Measurements from ENCODE around the gene ANGPTL2. TPM values are rescaled to one million over a fixed set of nuclear protein-coding genes. Genes with fewer than 3 reads are reported as not detected.

The ANGPTL2 gene
- polyA plus RNA-seq, 2 of the 4 experiments (the other 2 are of a cell fraction): 0.06 TPM; not detected in 1

- ATAC-seq (no peak), FAIRE-seq (no peak), DNase-seq (ENCODE audit: low read depth in 1 of 2, low spot score in 1 of 2) (no peak)
- Histone ChIP-seq H3K4me1 (no peaks in the 10 kb centered on the region), H3K9me3 (no peaks in the 10 kb centered on the region), H3K4me2 (no peak overlapping the region), H3K27ac (no peak overlapping the region), H3K4me3 (no peak overlapping the region)
- ChIA-PET CTCF (interaction anchor here (1.2 kb wide), 1 partner anchor 8 kb away, joined by 3 read pairs; no protein-coding TSS in a partner anchor), POLR2A (no interaction called here)
- TF ChIP-seq ZFP36 (IDR thresholded peaks at IDR 0.05; ENCODE audit: borderline replicate concordance, partially characterized antibody) (no peak), TFCP2L1 (CRISPR knock-in tag; IDR thresholded peaks at IDR 0.05) (no peak), CHD4 (IDR thresholded peaks at IDR 0.05; ENCODE audit: borderline replicate concordance) (no peak), CBX8 (IDR thresholded peaks at IDR 0.05) (no peak), POLR2AphosphoS2 (conservative IDR thresholded peaks at IDR 0.05; ENCODE audit: low read length) (no peak), CHD2 (IDR thresholded peaks at IDR 0.05; ENCODE audit: low read length, partially characterized antibody) (no peak)
- 95% methylated on average over 5 of the region's 5 CpGs for WGBS (ENCODE audit: missing lambda C conversion rate)
Observed at GRCh38 chr9:127095411-127095810, 27.0 kb downstream of the ANGPTL2 start.

GRCh38 chr9:127093319-127094020, 29.0 kb downstream of the ANGPTL2 start:
- 90% methylated on average over 17 of the region's 17 CpGs for WGBS (ENCODE audit: missing lambda C conversion rate)
- H3K4me2 ChIP-seq: no peak overlapping the region

More at GRCh38 chr9:127093319-127094020, 29.0 kb downstream of the ANGPTL2 start:
- FAIRE-seq: no peak
- Histone ChIP-seq H3K4me1 (no peaks in the 10 kb centered on the region), H3K9me3 (no peaks in the 10 kb centered on the region), H3K27ac (no peak overlapping the region), H3K4me3 (no peak overlapping the region)
- CTCF ChIA-PET: no interaction called here
- ATAC-seq: no peak
- TF ChIP-seq USF2 (IDR thresholded peaks at IDR 0.05) (no peak), ATOH8 (CRISPR knock-in tag; IDR thresholded peaks at IDR 0.05; ENCODE audit: low read depth) (no peak), MAX (IDR thresholded peaks at IDR 0.05) (no peak), RFX5 (IDR thresholded peaks at IDR 0.05) (no peak), BHLHE40 (IDR thresholded peaks at IDR 0.05; ENCODE audit: low read depth, low read length) (no peak), FOXS1 (CRISPR knock-in tag; IDR thresholded peaks at IDR 0.05) (no peak), HMGXB4 (CRISPR knock-in tag; IDR thresholded peaks at IDR 0.05; ENCODE audit: borderline replicate concordance) (no peak), MYC (IDR thresholded peaks at IDR 0.05; ENCODE audit: borderline replicate concordance, low read length) (no peak), HOXB5 (CRISPR knock-in tag; IDR thresholded peaks at IDR 0.05) (no peak), GATA3 (IDR thresholded peaks at IDR 0.05; ENCODE audit: borderline replicate concordance) (no peak), FOSL2 (IDR thresholded peaks at IDR 0.05) (no peak), FOSL2 (CRISPR knock-in tag; IDR thresholded peaks at IDR 0.05) (no peak), REST (IDR thresholded peaks at IDR 0.05) (no peak), CEBPB (IDR thresholded peaks at IDR 0.05) (no peak)
- no peak for DNase-seq (ENCODE audit: low read depth in 1 of 2, low spot score in 1 of 2)
- POLR2A ChIA-PET: no interaction called here

All from A549 (cell line).